GM12865 (cell line): ENCODE results near the gene IFT43.

ENCODE experiments used
- DNase-seq: peaks from one replicate; pipeline ENCODE4 v3.0.0; 2010; ENCODE audit warnings: low read depth
- H3K4me3 ChIP-seq: 2 replicates; pipeline ENCODE4 v1.5.1; 2011; ENCODE audit warnings: mild to moderate bottlenecking, low read depth, low read length, control low read depth
- CTCF ChIP-seq: IDR thresholded peaks from 2 replicates; pipeline ENCODE4 v1.5.1; 2011; ENCODE audit warnings: low read length, control low read depth, low read depth, inconsistent platforms; ENCODE audit not compliant: insufficient read depth; ENCODE audit errors: missing control alignments

IFT43 gene

GRCh38 chr14:76063327-76063726 is 77.8 kb downstream of the IFT43 start:
- TF ChIP-seq CTCF = no peak
- DNase-seq = no peak
- H3K4me3 ChIP-seq = no peak overlapping the region

GRCh38 chr14:76065519-76065918 is 80.0 kb downstream of the IFT43 start:
- H3K4me3 ChIP-seq = no peak overlapping the region
- no peak for DNase-seq
- no peak for TF ChIP-seq CTCF

- DNase-seq = no peak
- H3K4me3 ChIP-seq = no peak overlapping the region
- TF ChIP-seq CTCF = no peak
These were observed 82.0 kb downstream of the IFT43 start for GRCh38 chr14:76067536-76067935.

- H3K4me3 ChIP-seq = no peak overlapping the region
- no peak for DNase-seq
- no peak for TF ChIP-seq CTCF
These were observed 88.2 kb downstream of the IFT43 start for GRCh38 chr14:76073717-76074116.

GRCh38 chr14:76077340-76077739 is 91.8 kb downstream of the IFT43 start:
- DNase-seq = no peak
- TF ChIP-seq CTCF = no peak
- no peak overlapping the region for H3K4me3 ChIP-seq

- H3K4me3 ChIP-seq = no peak overlapping the region
- no peak for TF ChIP-seq CTCF
- DNase-seq = no peak
These were observed 92.9 kb downstream of the IFT43 start for GRCh38 chr14:76078501-76078900.

GRCh38 chr14:76080025-76080424 is 94.5 kb downstream of the IFT43 start:
- no peak for DNase-seq
- no peak overlapping the region for H3K4me3 ChIP-seq
- TF ChIP-seq CTCF = no peak
